HG03103 (cell line): ENCODE measurements around the gene MAP3K15.
"Not testable (repeated sequence)": the region's sequence is repeated elsewhere in the genome, so short reads cannot be mapped to it uniquely, and the experiment has no call there.

Source experiments
- ATAC-seq: cut with Tn5 transposase; IDR thresholded peaks from one replicate; pipeline ENCODE4 v1.9.1; 2021; ENCODE audit warnings: low read depth; ENCODE audit not compliant: unreplicated experiment

MAP3K15 gene

GRCh38 chrX:19539665-19540064 is 24.4 kb upstream of the MAP3K15 start:
- ATAC-seq = no peak

- no peak for ATAC-seq
These were observed 20.2 kb upstream of the MAP3K15 start for GRCh38 chrX:19535476-19535875.

- no peak for ATAC-seq
These were observed 17.4 kb upstream of the MAP3K15 start for GRCh38 chrX:19532709-19533108.

DNA sequence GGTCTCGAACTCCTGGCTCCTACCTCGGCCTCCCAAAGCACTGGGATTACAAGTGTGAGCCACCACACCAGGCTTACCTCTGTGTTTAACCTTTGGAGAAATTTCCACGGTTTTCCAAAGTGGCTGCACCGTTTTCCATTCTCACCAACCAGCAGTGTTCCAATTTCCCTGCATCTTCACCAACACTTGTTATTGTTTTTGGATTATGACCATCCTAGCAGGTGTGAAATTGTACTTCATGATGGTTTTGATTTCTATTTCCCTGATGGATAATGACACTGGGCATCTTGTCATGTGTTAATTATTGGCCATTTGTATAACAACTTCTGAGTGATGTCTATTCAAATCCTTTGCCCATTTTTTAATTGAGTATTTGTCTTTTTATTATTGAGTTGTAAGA is 2.7 kb upstream of the MAP3K15 start:
- no peak for ATAC-seq

- no peak for ATAC-seq
These were observed 352 bp upstream of the MAP3K15 start for GRCh38 chrX:19515615-19516105.

GRCh38 chrX:19513383-19513782 is 1.9 kb downstream of the MAP3K15 start:
- no peak for ATAC-seq

DNA sequence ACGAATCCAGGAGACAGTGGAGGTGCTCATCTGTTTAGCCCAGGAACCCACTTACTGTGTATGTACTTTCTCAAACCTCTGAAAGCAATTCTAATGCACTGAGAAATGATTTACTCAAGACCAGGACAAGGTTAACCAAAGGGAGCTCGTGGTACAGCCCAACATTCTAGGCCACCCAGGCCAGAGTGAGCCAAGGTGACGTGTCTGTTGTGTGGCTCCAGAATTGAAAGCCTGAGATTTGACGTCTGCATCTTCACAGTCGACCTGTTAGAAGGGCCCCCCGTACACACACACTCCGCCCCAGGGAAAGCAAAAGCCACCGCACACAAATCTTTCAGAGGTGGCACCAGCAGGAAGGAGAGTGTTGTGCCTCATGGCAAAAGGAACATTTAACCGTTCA is 2.3 kb downstream of the MAP3K15 start:
- no peak for ATAC-seq

- ATAC-seq = no peak
These were observed 2.9 kb downstream of the MAP3K15 start for GRCh38 chrX:19512359-19512758.

DNA sequence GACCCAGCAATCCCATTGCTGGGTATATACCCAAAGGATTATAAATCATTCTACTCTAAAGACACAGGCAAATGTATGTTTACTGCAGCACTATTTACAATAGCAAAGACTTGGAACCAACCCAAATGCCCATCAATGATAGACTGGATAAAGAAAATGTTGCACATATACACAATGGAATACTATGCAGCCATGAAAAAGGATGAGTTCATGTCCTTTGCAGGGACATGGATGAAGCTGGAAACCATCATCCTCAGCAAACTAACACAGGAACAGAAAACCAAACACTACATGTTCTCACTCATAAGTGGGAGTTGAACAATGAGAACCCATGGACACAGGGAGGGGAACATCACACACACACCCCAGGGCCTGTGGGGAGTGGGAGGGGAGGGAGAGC is 3.5 kb downstream of the MAP3K15 start:
- not testable (repeated sequence) for ATAC-seq

DNA sequence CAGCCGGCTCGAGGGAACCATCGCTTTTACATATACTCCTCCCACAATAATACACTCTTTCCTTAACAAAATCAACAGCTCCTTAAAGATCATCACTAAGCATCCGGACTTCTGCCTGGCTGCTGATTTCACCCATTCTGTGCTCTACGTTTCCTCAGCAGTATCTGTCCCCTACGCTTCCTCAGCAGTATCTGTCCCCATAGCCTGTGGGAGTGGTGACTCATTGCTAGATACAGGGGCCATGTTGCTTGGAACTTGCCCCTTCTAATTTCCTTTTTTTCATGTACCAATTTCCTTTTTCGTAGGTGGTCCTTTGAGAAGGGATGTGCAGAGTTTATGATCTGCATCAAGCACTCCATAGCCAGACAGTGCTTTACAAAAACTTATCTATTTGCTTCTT is 18.6 kb downstream of the MAP3K15 start:
- no peak for ATAC-seq

DNA sequence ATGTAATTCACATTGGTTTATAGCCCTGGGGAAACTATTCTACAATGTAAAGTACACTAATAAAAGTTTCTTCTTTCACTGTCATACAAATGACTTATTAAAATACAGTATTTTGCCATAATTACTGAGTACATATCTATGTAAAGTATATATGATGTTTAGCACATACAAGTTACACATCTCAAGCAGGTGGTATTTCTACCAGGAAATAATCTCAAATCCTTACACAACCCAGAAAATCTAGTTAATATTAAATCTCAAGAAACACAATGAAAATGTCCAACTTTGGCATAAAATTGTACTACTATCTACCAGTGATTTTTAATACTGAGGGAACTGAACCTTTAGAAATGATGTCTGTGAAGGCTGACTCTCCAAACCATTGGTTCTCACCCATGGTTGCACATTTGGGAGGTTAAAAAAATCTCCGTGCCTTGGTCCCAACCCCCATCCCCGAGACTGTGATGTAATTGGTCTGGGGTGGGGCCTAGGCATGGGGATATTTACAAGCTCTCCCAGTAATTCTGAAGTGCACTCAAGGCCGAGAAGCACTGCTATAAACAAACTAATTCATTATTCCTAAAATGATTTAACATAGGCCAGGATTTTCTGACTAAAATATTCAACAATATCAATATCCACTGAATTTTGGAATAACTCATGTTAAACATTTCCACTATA is 27.6 kb downstream of the MAP3K15 start:
- no peak for ATAC-seq

- ATAC-seq = no peak
These were observed 35.9 kb downstream of the MAP3K15 start for GRCh38 chrX:19479458-19479857.

DNA sequence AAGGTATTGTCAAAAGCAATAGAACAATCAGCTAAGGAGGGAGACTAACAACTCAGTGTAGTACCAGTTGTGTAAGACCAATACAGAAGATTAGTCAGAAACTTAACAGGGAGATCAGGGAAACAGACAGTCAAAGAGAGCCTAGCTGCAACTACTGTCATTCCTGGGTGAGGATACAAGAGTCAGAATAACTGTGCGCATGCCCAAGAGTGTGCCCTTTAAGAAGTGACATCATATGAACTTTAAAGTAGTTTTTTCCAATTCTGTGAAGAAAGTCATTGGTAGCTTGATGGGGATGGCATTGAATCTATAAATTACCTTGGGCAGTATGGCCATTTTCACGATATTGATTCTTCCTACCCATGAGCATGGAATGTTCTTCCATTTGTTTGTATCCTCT is 46.9 kb downstream of the MAP3K15 start:
- ATAC-seq = not testable (repeated sequence)

- no peak for ATAC-seq
These were observed 52.4 kb downstream of the MAP3K15 start for GRCh38 chrX:19462879-19463278.

DNA sequence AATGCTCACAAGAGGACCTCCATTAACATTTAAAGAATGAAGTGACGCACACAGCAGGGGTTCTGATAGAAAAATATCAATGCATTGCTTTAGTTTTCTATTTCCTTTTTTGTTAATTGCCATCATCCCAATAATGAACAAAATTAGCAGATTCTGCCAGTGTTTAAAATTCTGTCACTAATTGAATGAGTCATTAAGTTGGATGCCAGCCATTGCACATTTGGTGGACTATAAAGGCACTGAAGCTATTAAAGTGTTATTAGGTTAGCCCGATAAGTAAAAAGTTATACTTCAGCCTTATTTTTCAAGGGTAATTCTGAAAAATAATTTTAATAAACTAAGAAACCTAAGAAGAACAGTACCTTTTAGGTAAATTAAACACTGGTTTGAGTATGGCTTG is 53.1 kb downstream of the MAP3K15 start:
- no peak for ATAC-seq

- no peak for ATAC-seq
These were observed 57.6 kb downstream of the MAP3K15 start for GRCh38 chrX:19457662-19458061.

- ATAC-seq = no peak
These were observed 67.2 kb downstream of the MAP3K15 start for GRCh38 chrX:19448077-19448476.

GRCh38 chrX:19446397-19446796 is 68.9 kb downstream of the MAP3K15 start:
- no peak for ATAC-seq

DNA sequence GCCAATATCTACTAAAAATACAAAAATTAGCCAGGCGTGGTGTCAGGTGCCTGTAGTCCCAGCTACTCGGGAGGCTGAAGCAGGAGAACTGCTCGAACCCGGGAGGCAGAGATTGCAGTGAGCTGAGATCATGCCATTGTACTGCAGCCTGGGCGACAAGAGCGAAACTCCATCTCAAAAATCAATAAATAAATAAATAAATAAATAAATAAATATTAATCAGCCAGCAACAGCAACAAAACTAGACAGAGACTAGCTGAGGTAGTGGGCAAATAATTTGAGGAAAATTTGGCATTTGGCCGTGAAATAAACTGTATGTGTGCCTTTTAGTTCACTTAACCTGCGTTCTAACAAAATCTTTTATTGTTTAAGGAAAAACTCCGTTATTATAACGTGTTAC is 69.5 kb downstream of the MAP3K15 start:
- ATAC-seq = not testable (repeated sequence)

- ATAC-seq = no peak
These were observed 71.3 kb downstream of the MAP3K15 start for GRCh38 chrX:19443869-19444526.

DNA sequence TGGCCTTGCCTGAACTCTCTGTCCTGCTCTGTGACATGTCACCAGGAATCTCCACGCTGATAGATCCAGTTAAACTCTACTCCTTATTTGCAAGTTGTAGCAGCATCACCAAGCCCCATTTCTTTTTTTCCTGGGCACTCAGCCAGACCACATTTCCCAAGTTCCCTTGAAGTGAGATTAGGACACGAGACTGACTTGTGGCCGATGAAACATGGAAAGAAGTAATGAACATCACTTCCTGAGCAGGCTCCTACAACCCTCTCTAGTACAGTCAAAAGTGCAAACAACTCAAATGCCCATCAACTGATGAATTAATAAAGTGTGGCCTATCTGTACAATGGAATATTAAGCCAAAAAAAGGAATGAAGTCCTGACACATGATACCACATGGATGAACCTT is 74.6 kb downstream of the MAP3K15 start:
- ATAC-seq = no peak

GRCh38 chrX:19422661-19423060 is 92.6 kb downstream of the MAP3K15 start:
- not testable (repeated sequence) for ATAC-seq
